ENCODE results near the gene MRPL24. TPM values are rescaled to one million over a fixed set of nuclear protein-coding genes. Genes with fewer than 3 reads are reported as not detected.

Gene MRPL24
- total and polyA plus RNA-seq, 9 of the 15 experiments (the other 6 are each of a cell fraction or from before 2014, with no cell fraction given), result 74.3 to 267 (median 113) TPM

DNA sequence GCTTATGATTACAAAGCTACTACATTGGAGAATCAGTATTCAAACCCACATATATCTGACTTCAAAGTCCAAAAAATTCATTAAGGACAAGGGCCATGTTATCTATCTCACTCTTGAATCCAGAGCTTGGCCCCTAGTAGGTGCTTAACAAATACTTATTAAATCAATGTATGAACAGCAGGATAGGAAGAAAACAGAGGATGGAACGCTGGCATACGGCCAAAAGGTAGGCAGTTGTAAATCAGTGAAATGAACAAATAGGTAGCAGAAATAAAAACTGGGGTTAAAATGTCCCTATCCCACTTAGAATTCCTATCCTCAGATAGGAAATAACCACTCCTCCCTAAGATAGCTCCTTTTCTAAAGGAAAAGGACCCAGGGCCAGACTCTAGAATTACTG lies 2.0 kb downstream of the MRPL24 start:
- BruUV-seq (replicated peaks), result no TSS peak
- ChIA-PET CTCF (ENCODE audit: low intra/inter-chr PET ratio) (no interaction called here), POLR2A (interaction anchor here (0.6 to 1.6 kb wide), 3 partner anchors 10 to 28 kb away, joined by 4 to 8 read pairs (median 5); partner anchors contain the start of genes ISG20L2, METTL25B and PRCC)
- Histone ChIP-seq H3K9ac (ENCODE audit: insufficient read depth in 1 of 2, low read depth in 2 of 2, low read length in 2 of 2) (no peak overlapping the region; a peak in 1 of 4 replicates), H3K4me2 (ENCODE audit: insufficient read depth, low read length) (no peak overlapping the region), H4K20me1 (replicated peaks; ENCODE audit: control insufficient read depth, insufficient read depth, low read length) (no peaks in the 10 kb centered on the region), H3K79me2 (ENCODE audit: control insufficient read depth, insufficient read depth, low read length) (peaks cover 26% of the 10 kb centered on the region), H3K4me1 (replicated peaks in 1 of 2; ENCODE audit: control insufficient read depth in 2 of 2, insufficient read depth in 2 of 2, low read length in 2 of 2) (peaks cover 12 to 18% of the 10 kb centered on the region in 2 experiments), H3K36me3 (ENCODE audit: control insufficient read depth, insufficient read depth, low read length) (peaks cover 70% of the 10 kb centered on the region; the same call in 2 of the 3 replicates), H3K9me1 (ENCODE audit: control insufficient read depth, insufficient read depth, low read length) (no peaks in the 10 kb centered on the region), H3K27me3 (ENCODE audit: control insufficient read depth in 2 of 2, insufficient read depth in 2 of 2, low read length in 2 of 2) (no peaks in the 10 kb centered on the region), H2AFZ (ENCODE audit: low read depth, low read length) (no peak overlapping the region), H3K9me3 (replicated peaks; ENCODE audit: control insufficient read depth, insufficient read depth, low read depth, low read length) (no peaks in the 10 kb centered on the region), H3K27ac (ENCODE audit: extremely low read depth, low read depth, low read length) (no peak overlapping the region), H3K4me3 (no peak overlapping the region)
- intact Hi-C loops (cut with micrococcal nuclease) (no loop called here), in situ Hi-C loops (cut with MboI) (loop anchor here (25.0 kb wide), 1 partner anchor 1427 kb away; the partner anchor contains the start of genes FDPS, PKLR and RUSC1)
- peak; percentile 23 for FAIRE-seq
- TF ChIP-seq SMARCC2 (IDR thresholded peaks at IDR 0.05; ENCODE audit: low read depth) (no peak), NFIC (IDR thresholded peaks at IDR 0.05) (peak; percentile 72)
- no peak for DNase-seq (ENCODE audit: extremely low read depth in 1 of 4, low spot score in 3 of 4)
- ATAC-seq, result no peak
- WGBS (ENCODE audit: insufficient coverage, low coverage, missing lambda C conversion rate), result 97% methylated on average over 2 of the region's 2 CpGs

DNA sequence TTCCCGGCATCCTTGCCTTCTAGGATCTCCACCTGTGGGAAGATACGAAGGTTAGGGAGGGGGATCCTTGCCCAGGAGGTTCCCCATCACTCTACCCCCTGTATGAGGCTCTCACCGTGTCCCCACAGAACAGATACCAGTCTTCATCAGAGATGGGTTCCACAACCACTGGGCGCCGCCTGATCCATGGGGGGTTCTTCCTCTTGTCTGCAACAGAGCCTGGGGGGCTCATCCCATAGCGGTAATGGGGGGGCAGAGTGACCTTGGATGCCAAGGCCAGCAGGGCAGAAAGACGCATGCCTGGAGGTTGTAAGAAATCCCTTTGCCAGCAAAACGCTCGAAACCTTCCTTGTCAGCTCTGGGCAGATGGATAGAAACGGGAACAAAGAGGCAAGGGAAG lies 2.5 kb downstream of the MRPL24 start:
- ATAC-seq (no peak), FAIRE-seq (no peak), DNase-seq (ENCODE audit: extremely low read depth in 1 of 4, low spot score in 3 of 4) (no peak)
- Histone ChIP-seq H3K27ac (ENCODE audit: extremely low read depth, low read depth, low read length) (no peak overlapping the region), H3K4me3 (no peak overlapping the region), H4K20me1 (replicated peaks; ENCODE audit: control insufficient read depth, insufficient read depth, low read length) (no peaks in the 10 kb centered on the region), H3K79me2 (ENCODE audit: control insufficient read depth, insufficient read depth, low read length) (peaks cover 23% of the 10 kb centered on the region), H3K4me1 (replicated peaks in 1 of 2; ENCODE audit: control insufficient read depth in 2 of 2, insufficient read depth in 2 of 2, low read length in 2 of 2) (peaks cover 10 to 18% of the 10 kb centered on the region in 2 experiments), H3K27me3 (ENCODE audit: control insufficient read depth in 2 of 2, insufficient read depth in 2 of 2, low read length in 2 of 2) (no peaks in the 10 kb centered on the region), H2AFZ (ENCODE audit: low read depth, low read length) (no peak overlapping the region), H3K9ac (ENCODE audit: insufficient read depth in 1 of 2, low read depth in 2 of 2, low read length in 2 of 2) (no peak overlapping the region), H3K4me2 (ENCODE audit: insufficient read depth, low read length) (no peak overlapping the region), H3K9me1 (ENCODE audit: control insufficient read depth, insufficient read depth, low read length) (no peaks in the 10 kb centered on the region), H3K9me3 (replicated peaks; ENCODE audit: control insufficient read depth, insufficient read depth, low read depth, low read length) (no peaks in the 10 kb centered on the region), H3K36me3 (ENCODE audit: control insufficient read depth, insufficient read depth, low read length) (peaks cover 70% of the 10 kb centered on the region; the same call in 2 of the 3 replicates)
- POLR2A ChIA-PET, result interaction anchor here (1.1 to 1.6 kb wide), 2 partner anchors 10 to 29 kb away, joined by 5 to 8 read pairs; partner anchors contain the start of genes ISG20L2, METTL25B and PRCC
- no TSS peak for BruUV-seq (replicated peaks)
- CTCF ChIA-PET (ENCODE audit: low intra/inter-chr PET ratio), result interaction anchor here (0.6 kb wide), 1 partner anchor 190 kb away, joined by 3 read pairs; no protein-coding TSS in a partner anchor
- WGBS (ENCODE audit: insufficient coverage, low coverage, missing lambda C conversion rate), result 91% methylated on average over 10 of the region's 10 CpGs
- TF ChIP-seq SMARCE1 (IDR thresholded peaks at IDR 0.05), result no peak
- no peak for TF ChIP-seq PML (IDR thresholded peaks at IDR 0.05; ENCODE audit: low read length)
- TF ChIP-seq, protein P1, sequence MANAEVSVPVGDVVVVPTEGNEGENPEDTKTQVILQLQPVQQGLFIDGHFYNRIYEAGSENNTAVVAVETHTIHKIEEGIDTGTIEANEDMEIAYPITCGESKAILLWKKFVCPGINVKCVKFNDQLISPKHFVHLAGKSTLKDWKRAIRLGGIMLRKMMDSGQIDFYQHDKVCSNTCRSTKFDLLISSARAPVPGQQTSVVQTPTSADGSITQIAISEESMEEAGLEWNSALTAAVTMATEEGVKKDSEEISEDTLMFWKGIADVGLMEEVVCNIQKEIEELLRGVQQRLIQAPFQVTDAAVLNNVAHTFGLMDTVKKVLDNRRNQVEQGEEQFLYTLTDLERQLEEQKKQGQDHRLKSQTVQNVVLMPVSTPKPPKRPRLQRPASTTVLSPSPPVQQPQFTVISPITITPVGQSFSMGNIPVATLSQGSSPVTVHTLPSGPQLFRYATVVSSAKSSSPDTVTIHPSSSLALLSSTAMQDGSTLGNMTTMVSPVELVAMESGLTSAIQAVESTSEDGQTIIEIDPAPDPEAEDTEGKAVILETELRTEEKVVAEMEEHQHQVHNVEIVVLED (CRISPR knock-in tag; IDR thresholded peaks at IDR 0.05), result no peak
- TF ChIP-seq ZNF24 (IDR thresholded peaks at IDR 0.05), result no peak
- in situ Hi-C loops (cut with MboI), result loop anchor here (25.0 kb wide), 1 partner anchor 1426 kb away; the partner anchor contains the start of genes FDPS, PKLR and RUSC1
- intact Hi-C loops (cut with micrococcal nuclease), result no loop called here
